Lower leg skin (tissue), 4 donors: ENCODE results near the gene KASH5. TPM values are rescaled to one million over a fixed set of nuclear protein-coding genes. Genes with fewer than 3 reads are reported as not detected.
"Not testable (repeated sequence)": the region's sequence is repeated elsewhere in the genome, so short reads cannot be mapped to it uniquely, and the experiment has no call there.

ENCODE experiments used
- DNase-seq, 2 donors: peaks; one replicate each; pipeline ENCODE4 v3.0.0-alpha.2; 2019; ENCODE audit warnings: low spot score in 2 of 2
- H3K4me3 ChIP-seq: fragments of 200-600 bp; sonication (generic); 2 replicates; pipeline ENCODE4 v1.5.1; 2017; ENCODE audit warnings: mild to moderate bottlenecking, low read depth; ENCODE audit not compliant: poor library complexity, severe bottlenecking
- POLR2A ChIP-seq, 2 donors: fragments of 450-650 bp; IDR thresholded peaks; one replicate each; pipeline ENCODE4 v1.6.1; 2016 to 2017; ENCODE audit warnings: antibody characterized with exemption in 2 of 2, mild to moderate bottlenecking in 1 of 2, moderate library complexity in 1 of 2
- WGBS, 2 donors: methylation state at CpG; one replicate each; pipeline ENCODE4 v1.1.5; 2018; 5-methylcytosine and 5-hydroxymethylcytosine counted together
- intact Hi-C: fragments of 100-400 bp; cut with DNase I; formaldehyde crosslinking; loops from one replicate; pipeline ENCODE4 v1.15.0; 2023; ENCODE audit warnings: low total_unique reads
- total RNA-seq, 4 donors: library from RNA; depleted of rRNA; stranded (reverse); fragments of >200 nt; gene quantifications; one replicate each; pipeline ENCODE4 v1.1.0, GENCODE V29; 2016
- TF ChIP-seq, protein P1 (sequence below), 3 donors: fragments of 450-650 bp; IDR thresholded peaks; one replicate each; pipeline ENCODE4 v1.5.1; 2016; ENCODE audit warnings: antibody characterized with exemption in 3 of 3, mild to moderate bottlenecking in 3 of 3, moderate library complexity in 2 of 3

The KASH5 gene
- total RNA-seq, 4 donors from 2014 or later = not detected

DNA sequence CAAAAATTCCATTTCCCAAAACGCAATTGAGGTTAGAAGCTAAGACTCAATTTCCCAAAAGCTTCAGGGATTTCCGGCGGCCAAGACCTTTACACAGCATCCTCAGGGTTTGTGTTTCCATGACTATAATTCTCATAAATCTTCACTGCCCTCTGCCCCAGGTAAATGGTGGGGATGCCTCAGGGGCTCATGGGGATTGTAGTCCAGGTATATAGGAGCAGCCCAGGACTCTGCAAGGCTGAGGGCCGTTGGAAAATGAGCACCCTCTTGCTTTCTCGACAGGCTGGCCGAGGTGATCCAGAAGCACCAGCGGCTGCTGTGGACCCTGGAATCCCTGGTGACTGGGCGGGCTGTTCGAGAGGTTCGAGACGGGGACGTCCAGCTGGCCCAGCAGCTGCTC is 71.3 kb downstream of the KASH5 start:
- WGBS, 2 donors = 93 to 94% methylated on average over 12 of the region's 12 CpGs
- no peak overlapping the region for H3K4me3 ChIP-seq
- intact Hi-C loops = no loop called here

DNA sequence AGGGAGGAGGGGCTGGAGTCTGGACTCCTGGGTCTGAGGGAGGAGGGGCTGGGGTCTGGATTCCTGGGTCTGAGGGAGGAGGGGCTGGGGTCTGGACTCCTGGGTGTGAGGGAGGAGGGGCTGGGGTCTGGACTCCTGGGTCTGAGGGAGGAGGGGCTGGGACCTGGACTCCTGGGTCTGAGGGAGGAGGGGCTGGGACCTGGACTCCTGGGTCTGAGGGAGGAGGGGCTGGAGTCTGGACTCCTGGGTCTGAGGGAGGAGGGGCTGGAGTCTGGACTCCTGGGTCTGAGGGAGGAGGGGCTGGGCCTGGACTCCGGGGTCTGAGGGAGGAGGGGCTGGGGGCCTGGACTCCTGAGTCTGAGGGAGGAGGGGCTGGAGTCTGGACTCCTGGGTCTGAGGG is 73.1 kb downstream of the KASH5 start:
- DNase-seq, intact Hi-C loops, H3K4me3 ChIP-seq: not testable (repeated sequence)
- WGBS, 2 donors = no CpG with 5 or more reads among the region's 1 CpG

More for the DNA sequence above, 71.3 kb downstream of the KASH5 start:
- TF ChIP-seq, protein P1, sequence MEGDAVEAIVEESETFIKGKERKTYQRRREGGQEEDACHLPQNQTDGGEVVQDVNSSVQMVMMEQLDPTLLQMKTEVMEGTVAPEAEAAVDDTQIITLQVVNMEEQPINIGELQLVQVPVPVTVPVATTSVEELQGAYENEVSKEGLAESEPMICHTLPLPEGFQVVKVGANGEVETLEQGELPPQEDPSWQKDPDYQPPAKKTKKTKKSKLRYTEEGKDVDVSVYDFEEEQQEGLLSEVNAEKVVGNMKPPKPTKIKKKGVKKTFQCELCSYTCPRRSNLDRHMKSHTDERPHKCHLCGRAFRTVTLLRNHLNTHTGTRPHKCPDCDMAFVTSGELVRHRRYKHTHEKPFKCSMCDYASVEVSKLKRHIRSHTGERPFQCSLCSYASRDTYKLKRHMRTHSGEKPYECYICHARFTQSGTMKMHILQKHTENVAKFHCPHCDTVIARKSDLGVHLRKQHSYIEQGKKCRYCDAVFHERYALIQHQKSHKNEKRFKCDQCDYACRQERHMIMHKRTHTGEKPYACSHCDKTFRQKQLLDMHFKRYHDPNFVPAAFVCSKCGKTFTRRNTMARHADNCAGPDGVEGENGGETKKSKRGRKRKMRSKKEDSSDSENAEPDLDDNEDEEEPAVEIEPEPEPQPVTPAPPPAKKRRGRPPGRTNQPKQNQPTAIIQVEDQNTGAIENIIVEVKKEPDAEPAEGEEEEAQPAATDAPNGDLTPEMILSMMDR (IDR thresholded peaks at IDR 0.05) = no peak
- TF ChIP-seq POLR2A (IDR thresholded peaks at IDR 0.05) = no peak
- DNase-seq = no peak

DNA sequence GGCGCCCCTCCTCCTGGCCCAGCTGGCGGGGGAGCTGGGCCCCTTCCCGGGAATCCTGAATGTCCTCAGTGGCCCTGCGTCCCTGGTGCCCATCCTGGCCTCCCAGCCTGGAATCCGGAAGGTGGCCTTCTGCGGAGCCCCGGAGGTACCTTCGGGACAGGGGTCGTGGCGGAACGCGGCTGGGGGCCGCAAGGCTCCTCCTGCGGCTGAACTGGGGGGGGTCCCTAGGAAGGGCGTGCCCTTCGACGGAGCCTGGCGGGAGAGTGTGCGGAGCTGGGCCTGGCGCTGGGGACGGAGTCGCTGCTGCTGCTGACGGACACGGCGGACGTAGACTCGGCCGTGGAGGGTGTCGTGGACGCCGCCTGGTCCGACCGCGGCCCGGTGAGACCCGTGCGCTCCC is 73.6 kb downstream of the KASH5 start:
- TF ChIP-seq, protein P1 (IDR thresholded peaks at IDR 0.05) = no peak
- no peak for TF ChIP-seq POLR2A (IDR thresholded peaks at IDR 0.05)
- no peak for DNase-seq
- intact Hi-C loops = no loop called here
- 97 to 98% methylated on average over 34 to 37 of the region's 37 CpGs for WGBS, 2 donors
- no peak overlapping the region for H3K4me3 ChIP-seq

DNA sequence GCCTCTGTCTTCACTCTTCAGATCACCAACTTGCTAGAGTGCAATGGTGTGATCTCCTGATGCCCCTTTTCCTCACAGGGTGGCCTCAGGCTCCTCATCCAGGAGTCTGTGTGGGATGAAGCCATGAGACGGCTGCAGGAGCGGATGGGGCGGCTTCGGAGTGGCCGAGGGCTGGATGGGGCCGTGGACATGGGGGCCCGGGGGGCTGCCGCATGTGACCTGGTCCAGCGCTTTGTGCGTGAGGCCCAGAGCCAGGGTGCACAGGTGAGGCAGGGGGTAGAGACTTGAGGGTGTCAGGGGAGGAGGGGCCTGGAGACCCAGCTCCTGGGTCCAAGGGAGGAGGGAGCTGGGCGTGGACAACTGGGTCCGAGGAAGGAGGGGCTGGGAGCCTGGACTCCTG is 74.4 kb downstream of the KASH5 start:
- no peak overlapping the region for H3K4me3 ChIP-seq
- TF ChIP-seq, protein P1 (IDR thresholded peaks at IDR 0.05) = no peak
- TF ChIP-seq POLR2A (IDR thresholded peaks at IDR 0.05) = no peak
- DNase-seq = no peak
- intact Hi-C loops = no loop called here
- 90 to 93% methylated on average over 12 of the region's 12 CpGs for WGBS, 2 donors

DNA sequence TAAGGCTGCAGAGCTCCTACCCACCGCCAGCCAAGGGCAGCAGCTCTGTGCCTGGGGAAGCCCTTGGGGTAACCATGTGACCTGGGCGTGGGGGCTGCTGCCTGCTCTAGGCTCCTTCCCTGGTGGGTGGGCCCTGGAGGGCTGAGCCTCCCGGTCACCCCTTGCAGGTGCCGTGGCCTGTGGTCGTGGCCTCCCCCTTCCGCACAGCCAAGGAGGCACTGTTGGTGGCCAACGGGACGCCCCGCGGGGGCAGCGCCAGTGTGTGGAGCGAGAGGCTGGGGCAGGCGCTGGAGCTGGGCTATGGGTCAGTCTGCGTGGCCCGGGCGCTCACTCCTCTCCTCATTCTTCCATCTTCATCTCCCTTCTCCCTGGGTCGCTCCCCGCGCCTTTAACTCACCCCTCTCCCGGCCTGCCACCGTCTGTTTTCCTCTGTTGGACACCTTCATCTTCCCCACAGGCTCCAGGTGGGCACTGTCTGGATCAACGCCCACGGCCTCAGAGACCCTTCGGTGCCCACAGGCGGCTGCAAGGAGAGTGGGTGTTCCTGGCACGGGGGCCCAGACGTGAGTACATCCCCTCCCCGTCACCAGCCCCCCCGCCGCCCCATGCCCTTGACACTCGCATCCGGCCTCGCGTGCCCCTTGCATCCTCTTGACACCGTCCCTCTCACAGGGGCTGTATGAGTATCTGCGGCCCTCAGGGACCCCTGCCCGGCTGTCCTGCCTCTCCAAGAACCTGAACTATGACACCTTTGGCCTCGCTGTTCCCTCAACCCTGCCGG is 76.1 kb downstream of the KASH5 start:
- DNase-seq = no peak
- H3K4me3 ChIP-seq = no peak overlapping the region
- WGBS, 2 donors = 93% methylated on average over 39 of the region's 39 CpGs
- no peak for TF ChIP-seq POLR2A (IDR thresholded peaks at IDR 0.05)
- TF ChIP-seq, protein P1 (IDR thresholded peaks at IDR 0.05) = no peak
- intact Hi-C loops = no loop called here

DNA sequence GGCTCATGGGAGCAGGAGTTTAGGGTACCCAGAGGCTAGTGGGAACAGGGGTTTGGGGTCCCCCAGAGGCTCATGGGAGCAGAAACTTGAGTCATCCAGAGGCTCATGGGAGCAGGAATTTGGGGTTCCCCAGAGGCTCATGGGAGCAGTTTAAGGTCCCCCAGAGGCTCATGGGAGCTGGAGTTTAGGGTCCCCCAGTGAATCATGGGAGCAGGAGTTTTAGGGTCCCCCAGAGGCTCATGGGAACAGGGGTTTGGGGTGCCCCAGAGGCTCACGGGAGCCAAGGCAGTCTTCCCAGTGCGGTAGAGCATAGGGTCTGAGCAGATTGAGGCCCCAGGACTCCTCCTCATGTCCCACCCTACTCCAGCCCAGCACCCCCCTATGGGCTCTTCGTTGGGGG is 77.3 kb downstream of the KASH5 start:
- no peak overlapping the region for H3K4me3 ChIP-seq
- 91 to 97% methylated on average over 3 of the region's 3 CpGs for WGBS, 2 donors
- intact Hi-C loops = no loop called here
- TF ChIP-seq POLR2A (IDR thresholded peaks at IDR 0.05) = no peak
- TF ChIP-seq, protein P1 (IDR thresholded peaks at IDR 0.05) = no peak
- no peak for DNase-seq

Other genes starting within 250 kb of the KASH5 start
- 1 to 10 TPM; 1.1 to 4.0 (median 1.2) TPM for gene HRC, start 232.9 kb upstream of the KASH5 start, total RNA-seq
- 10 to 100 TPM; 50.7 to 76.2 (median 70.3) TPM for gene TRPM4, start 230.5 kb upstream of the KASH5 start, total RNA-seq
- 1 to 10 TPM in 1 of 4 donors, under 1 TPM in 2, not detected in 1; 0.55 to 1.2 (median 0.95) TPM for gene SLC6A16, start 63.1 kb upstream of the KASH5 start, total RNA-seq
- 1 to 10 TPM; 2.6 to 8.5 (median 5.9) TPM for gene CD37, start 52.8 kb upstream of the KASH5 start, total RNA-seq
- 10 to 100 TPM in 2 of 4 donors, 1 to 10 TPM in 2; 1.3 to 17.6 (median 9.8) TPM for gene TEAD2, start 25.8 kb upstream of the KASH5 start, total RNA-seq
- gene DKKL1, start 24.4 kb upstream of the KASH5 start, total RNA-seq = 1 to 10 TPM in 1 of 4 donors, not detected in 3; 3.0 TPM
- not detected for gene PTH2, start 35.2 kb downstream of the KASH5 start, total RNA-seq
- gene GFY, start 37.1 kb downstream of the KASH5 start, total RNA-seq = not detected
- gene SLC17A7, start 53.3 kb downstream of the KASH5 start, total RNA-seq = 1 to 10 TPM in 2 of 4 donors, under 1 TPM in 2; 0.38 to 1.4 (median 0.97) TPM
- 100 to 1,000 TPM in 3 of 4 donors, 10 to 100 TPM in 1; 79.6 to 144 (median 118) TPM for gene PIH1D1, start 63.6 kb downstream of the KASH5 start, total RNA-seq
- gene ALDH16A1, start 65.0 kb downstream of the KASH5 start, total RNA-seq = 10 to 100 TPM; 26.6 to 47.2 (median 42.6) TPM
- 1 to 10 TPM; 2.8 to 6.0 (median 4.4) TPM for gene FLT3LG, start 86.0 kb downstream of the KASH5 start, total RNA-seq
- gene RPL13A, start 99.4 kb downstream of the KASH5 start, total RNA-seq = 1,000 to 10,000 TPM; 3,727 to 4,286 (median 3,958) TPM
- gene RPS11, start 108.2 kb downstream of the KASH5 start, total RNA-seq = 1,000 to 10,000 TPM; 4,267 to 5,958 (median 4,793) TPM
- 100 to 1,000 TPM; 130 to 198 (median 146) TPM for gene FCGRT, start 124.4 kb downstream of the KASH5 start, total RNA-seq
- gene RCN3, start 139.8 kb downstream of the KASH5 start, total RNA-seq = 10 to 100 TPM in 2 of 4 donors, 1 to 10 TPM in 2; 8.8 to 15.3 (median 10.9) TPM
- 10 to 100 TPM; 62.0 to 84.8 (median 66.8) TPM for gene NOSIP, start 192.3 kb downstream of the KASH5 start, total RNA-seq
- gene PRRG2, start 193.1 kb downstream of the KASH5 start, total RNA-seq = 10 to 100 TPM; 13.9 to 31.2 (median 18.6) TPM
- gene PRR12, start 202.9 kb downstream of the KASH5 start, total RNA-seq = 10 to 100 TPM; 19.6 to 53.1 (median 24.5) TPM